Uterus (tissue), 2 donors: Measurements from ENCODE around the gene PDE4B.

Experiments used
- CTCF ChIP-seq, 4 experiments: fragments of 200-600 bp in 2 of 4; fragments of 450-650 bp in 2 of 4; sonication (generic) in 2 of 4; IDR thresholded peaks; one replicate each; pipeline ENCODE4 v1.5.1; 2016 to 2019; ENCODE audit warnings: antibody characterized with exemption in 4 of 4, mild to moderate bottlenecking in 2 of 4, moderate library complexity in 1 of 4
- POLR2A ChIP-seq, 2 donors: fragments of 450-650 bp; IDR thresholded peaks; one replicate each; pipeline ENCODE4 v1.6.1; 2016; ENCODE audit warnings: antibody characterized with exemption in 2 of 2, mild to moderate bottlenecking in 1 of 2, moderate library complexity in 1 of 2

DNA sequence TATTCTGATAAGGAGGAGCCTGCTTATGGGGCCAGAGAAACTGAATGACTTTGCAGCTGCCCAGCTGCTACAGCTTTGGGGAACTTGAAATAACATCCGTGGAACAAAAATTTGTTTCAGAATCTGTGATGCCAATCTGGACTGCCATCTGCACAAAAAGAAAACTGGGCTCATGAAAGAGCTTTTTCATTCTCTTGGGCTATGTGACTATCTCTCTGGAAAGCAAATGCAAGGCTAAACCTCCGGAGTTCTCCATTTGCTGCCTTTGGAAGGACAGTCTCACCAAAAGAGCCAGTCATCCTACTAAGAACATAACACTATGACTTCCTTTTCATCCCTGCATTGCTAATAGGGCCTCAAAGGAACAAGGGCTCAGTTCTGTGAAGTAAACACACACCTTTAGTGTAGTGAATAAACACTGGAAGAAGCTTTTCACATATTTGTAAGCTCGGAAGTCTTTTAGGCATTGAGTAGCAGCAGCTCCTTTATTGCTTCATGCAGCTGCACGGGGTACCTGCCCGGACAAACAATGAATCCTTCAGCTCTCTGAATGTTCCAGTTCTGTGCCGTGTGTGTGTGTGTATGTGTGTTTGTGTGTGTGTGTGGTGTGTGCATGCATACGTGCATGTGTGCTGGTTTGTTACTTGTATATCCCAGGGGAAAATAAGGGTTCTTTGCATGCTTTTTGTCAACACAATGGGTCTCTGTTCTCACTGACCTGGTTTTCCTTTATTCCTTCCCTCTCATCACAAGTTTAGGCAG is 485.7 kb downstream of the PDE4B start:
- no peak for TF ChIP-seq CTCF (IDR thresholded peaks at IDR 0.05)
- no peak for TF ChIP-seq POLR2A (IDR thresholded peaks at IDR 0.05)
